NCI-H128 (cell line): ENCODE data around the gene ZEB2.

Experiments
- DNase-seq: peaks from one replicate; lab custom pipeline; 2025; ENCODE audit not compliant: unreplicated experiment; lab: John Stamatoyannopoulos, UW

The ZEB2 gene

GRCh38 chr2:144472046-144472412, 47.9 kb downstream of the ZEB2 start:
- no peak for DNase-seq

DNA sequence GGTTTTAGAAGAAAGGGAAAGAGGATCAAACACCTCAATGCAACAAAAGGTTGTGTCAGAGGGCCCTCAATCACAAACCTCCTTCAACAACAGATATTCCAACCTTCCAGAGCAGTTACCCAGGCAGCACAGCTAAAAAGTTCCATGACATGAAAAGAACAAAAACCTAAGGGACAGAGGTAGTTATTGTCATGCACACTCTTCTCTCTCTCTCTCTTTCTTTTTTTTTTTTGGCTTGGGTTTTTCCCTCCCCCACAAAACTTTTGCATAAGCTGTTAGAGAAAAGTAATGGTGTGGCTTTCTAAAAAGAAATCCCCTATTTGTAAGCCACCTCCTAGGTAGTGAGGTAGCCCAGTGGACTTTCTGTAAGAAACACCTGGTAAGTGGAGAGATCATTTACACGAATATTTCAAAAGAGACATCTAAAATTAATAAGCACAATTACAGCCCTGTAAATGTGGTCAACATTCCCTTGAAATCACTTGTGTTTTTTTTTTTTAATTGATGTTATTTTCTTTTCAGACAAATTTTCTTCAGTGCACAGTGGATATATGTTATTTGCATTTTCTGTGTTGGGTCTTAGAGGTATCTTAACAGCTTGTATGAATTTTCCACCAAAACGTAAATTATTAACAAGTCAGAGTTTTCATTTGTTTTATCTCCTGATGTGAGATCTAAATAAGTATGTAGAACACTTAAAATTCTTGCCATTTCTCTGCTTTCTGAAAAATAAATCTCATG, 48.4 kb downstream of the ZEB2 start:
- DNase-seq, result no peak

DNA sequence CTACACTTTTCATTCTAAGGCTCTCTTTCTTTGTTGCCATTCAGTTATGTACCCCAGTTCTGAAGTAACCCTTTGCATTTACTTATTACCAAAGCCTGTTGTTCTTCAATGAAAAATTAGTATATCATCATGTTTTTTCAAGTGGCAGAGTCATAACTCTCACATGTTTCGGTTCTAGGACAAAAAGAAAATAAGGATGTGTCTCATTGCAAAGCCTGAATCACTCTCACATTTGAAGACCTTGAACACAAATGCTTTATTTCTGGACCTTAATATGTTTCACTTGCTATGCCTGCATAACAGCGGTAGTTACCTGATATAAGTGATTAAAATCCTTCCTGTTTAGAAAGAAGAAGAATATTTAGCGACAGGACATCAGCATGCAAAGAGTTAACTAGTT, 49.1 kb downstream of the ZEB2 start:
- no peak for DNase-seq

GRCh38 chr2:144470334-144470733, 49.6 kb downstream of the ZEB2 start:
- no peak for DNase-seq

GRCh38 chr2:144469798-144470197, 50.1 kb downstream of the ZEB2 start:
- DNase-seq, result no peak

DNA sequence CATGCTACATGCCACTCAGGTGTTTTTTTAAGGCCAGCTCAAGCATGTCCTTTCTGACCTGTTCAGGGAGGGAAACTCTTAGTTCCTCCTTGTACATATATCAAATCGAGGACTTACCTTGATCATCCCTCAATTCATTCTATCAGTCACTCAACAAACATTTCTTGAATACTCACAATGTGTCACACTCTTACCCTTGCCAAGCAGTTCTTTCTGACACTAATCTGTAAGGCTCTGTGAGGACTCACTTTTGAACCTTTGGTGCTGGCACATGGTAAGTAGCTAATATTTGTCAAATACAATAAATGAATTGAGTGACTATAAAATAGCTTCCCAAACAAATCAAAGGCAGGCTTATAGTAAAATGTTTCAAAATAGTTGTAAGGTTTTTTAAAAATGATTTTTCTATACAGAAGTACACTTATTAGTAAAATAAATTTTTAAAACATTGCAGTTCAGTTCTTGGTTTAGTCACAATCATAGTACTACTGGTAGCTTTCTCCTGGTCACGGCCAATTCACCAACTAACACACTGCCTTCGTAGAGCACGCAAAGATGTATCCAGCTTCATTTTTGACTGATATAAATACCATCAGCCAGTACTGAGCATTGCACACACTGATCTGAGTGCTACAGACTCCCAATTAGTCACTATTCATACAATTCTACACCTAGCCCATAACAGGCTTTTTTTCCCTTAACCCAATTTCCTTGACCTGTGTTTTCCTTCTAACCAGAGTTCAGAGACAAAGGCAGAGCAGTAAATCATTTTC, 50.9 kb downstream of the ZEB2 start:
- no peak for DNase-seq

DNA sequence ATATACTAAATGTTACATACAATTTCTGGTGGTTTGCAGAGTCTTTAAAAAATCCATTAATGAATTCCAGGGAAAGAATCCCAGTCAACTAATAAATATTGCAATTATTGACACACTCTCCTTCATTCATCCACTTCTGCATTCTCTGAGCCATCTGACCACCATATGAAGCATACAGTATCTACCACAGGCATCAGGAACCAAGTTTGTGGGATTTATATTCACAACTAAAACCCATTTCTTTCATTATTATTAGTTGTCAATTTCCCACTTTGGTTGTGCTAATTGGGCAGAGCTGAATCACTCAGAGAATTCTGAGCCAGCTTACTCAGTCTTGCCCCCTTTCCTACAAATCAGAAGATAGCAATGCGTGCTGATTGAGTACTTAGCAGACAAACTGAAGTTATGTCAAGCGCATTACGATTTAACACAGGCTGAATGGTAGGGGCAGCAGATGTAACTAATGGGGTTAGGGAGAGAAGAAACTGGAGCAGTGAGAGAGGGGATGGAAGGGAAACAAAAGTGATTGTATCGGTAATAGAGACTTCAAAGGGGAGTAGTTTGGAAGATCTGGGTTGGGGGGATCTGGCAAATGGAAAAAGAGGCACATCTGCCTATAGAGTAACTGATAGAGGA, 52.3 kb downstream of the ZEB2 start:
- DNase-seq, result no peak

- DNase-seq, result no peak
Measured at GRCh38 chr2:144466637-144467036, 53.3 kb downstream of the ZEB2 start.

DNA sequence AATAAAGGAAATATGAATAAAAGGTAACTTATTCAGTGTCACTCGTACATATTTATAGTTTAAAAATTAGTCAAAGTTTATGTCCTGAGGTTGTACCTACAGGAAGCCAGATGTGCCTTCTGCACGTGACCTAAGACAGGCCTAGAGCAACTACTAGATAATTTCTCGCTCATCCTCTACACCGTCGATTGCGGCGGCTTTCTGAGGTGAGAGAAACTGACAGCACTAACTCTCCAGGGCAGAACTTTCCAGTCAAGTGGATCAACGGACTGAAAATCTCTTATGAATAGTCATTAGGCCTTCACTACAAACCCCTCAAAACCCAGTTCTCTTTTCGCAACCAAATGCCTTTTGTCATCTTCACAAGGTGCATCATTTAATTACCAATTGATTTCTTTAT, 54.2 kb downstream of the ZEB2 start:
- DNase-seq, result no peak

GRCh38 chr2:144464730-144465129, 55.2 kb downstream of the ZEB2 start:
- no peak for DNase-seq

GRCh38 chr2:144463266-144463665, 56.7 kb downstream of the ZEB2 start:
- DNase-seq, result no peak

GRCh38 chr2:144462266-144462665, 57.7 kb downstream of the ZEB2 start:
- DNase-seq, result no peak

- no peak for DNase-seq
Measured at GRCh38 chr2:144461308-144461766, 58.6 kb downstream of the ZEB2 start.

DNA sequence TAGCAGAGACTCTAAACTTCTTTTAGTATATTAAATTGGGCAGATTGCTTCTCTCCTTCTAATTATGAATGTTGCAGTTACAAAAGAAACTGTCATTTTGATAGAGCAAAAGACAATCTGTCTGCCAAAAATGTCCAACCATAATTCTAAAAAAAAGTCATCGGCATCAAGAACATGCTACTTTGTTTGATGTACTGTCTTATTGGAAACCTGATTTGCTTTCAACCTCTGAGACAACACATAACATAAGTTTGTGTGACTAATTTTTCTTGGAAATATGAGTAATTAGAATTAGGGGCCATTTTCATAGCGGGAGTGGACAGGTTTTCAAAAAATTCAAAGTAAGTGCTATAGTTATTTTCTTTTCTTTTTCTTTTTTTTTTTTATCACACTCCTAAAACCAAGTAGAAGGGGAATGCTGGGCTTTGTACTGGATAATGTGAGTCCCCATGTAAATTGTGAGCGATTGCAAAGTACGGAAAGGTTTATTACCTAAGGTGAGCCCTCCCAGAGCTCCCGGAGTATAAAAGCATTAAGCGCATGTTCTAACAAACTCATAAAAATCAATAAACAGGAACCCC, 59.1 kb downstream of the ZEB2 start:
- DNase-seq, result no peak

GRCh38 chr2:144459937-144460336, 60.0 kb downstream of the ZEB2 start:
- DNase-seq, result no peak

GRCh38 chr2:144459286-144459685, 60.6 kb downstream of the ZEB2 start:
- DNase-seq, result no peak

- no peak for DNase-seq
Measured at GRCh38 chr2:144458541-144458940, 61.4 kb downstream of the ZEB2 start.

GRCh38 chr2:144456680-144457079, 63.2 kb downstream of the ZEB2 start:
- DNase-seq, result no peak

GRCh38 chr2:144455987-144456386, 63.9 kb downstream of the ZEB2 start:
- no peak for DNase-seq

- no peak for DNase-seq
Measured at GRCh38 chr2:144454466-144455287, 65.2 kb downstream of the ZEB2 start.
